ENCODE measurements around the gene VAC14. TPM values are rescaled to one million over a fixed set of nuclear protein-coding genes. Genes with fewer than 3 reads are reported as not detected.

The VAC14 gene
- total RNA-seq, 1 experiment from 2014 or later: 35.3 TPM

DNA sequence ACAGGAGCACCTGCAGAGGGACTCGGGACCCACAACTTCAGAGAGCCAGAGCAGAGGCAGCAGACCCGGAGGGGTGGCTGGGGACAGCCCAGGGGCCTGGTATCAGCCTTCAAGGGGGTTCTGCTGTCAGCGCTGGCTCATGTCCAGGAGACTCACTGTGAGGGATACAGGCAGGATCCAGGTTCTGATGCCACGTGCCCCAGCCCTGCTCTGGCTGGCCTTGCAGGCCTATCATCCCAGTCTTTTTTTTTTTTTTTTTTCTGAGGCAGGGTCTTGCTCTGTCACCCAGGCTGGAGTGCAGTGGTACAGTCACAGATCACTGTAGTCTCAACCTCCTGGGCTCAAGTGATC is 106.1 kb downstream of the VAC14 start:
- ChIA-PET POLR2A (no interaction called here), CTCF (no interaction called here)
- no peak for ATAC-seq

More for the DNA sequence above, 106.1 kb downstream of the VAC14 start:
- H3K4me3 ChIP-seq (replicated peaks in 1 of 2; ENCODE audit: low read depth in 1 of 2, low read length in 2 of 2): no peak overlapping the region
- intact Hi-C loops (cut with micrococcal nuclease): no loop called here
- TF ChIP-seq, protein P1, sequence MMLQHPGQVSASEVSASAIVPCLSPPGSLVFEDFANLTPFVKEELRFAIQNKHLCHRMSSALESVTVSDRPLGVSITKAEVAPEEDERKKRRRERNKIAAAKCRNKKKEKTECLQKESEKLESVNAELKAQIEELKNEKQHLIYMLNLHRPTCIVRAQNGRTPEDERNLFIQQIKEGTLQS (IDR thresholded peaks at IDR 0.05): no peak
- TF ChIP-seq EGR1 (IDR thresholded peaks at IDR 0.05; ENCODE audit: low read depth) (no peak), SRF (IDR thresholded peaks at IDR 0.05; ENCODE audit: low read depth) (no peak), SIN3A (IDR thresholded peaks at IDR 0.05; ENCODE audit: low read depth) (no peak), SP1 (IDR thresholded peaks at IDR 0.05; ENCODE audit: low read depth) (no peak), ELF1 (IDR thresholded peaks at IDR 0.05; ENCODE audit: borderline replicate concordance, low read depth) (no peak), FOSL1 (IDR thresholded peaks at IDR 0.05; ENCODE audit: low read depth) (no peak), RAD21 (IDR thresholded peaks at IDR 0.05; ENCODE audit: low read depth) (no peak)
- TF ChIP-seq, protein P2, sequence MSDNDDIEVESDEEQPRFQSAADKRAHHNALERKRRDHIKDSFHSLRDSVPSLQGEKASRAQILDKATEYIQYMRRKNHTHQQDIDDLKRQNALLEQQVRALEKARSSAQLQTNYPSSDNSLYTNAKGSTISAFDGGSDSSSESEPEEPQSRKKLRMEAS (IDR thresholded peaks at IDR 0.05): no peak
- TF ChIP-seq, protein P3, sequence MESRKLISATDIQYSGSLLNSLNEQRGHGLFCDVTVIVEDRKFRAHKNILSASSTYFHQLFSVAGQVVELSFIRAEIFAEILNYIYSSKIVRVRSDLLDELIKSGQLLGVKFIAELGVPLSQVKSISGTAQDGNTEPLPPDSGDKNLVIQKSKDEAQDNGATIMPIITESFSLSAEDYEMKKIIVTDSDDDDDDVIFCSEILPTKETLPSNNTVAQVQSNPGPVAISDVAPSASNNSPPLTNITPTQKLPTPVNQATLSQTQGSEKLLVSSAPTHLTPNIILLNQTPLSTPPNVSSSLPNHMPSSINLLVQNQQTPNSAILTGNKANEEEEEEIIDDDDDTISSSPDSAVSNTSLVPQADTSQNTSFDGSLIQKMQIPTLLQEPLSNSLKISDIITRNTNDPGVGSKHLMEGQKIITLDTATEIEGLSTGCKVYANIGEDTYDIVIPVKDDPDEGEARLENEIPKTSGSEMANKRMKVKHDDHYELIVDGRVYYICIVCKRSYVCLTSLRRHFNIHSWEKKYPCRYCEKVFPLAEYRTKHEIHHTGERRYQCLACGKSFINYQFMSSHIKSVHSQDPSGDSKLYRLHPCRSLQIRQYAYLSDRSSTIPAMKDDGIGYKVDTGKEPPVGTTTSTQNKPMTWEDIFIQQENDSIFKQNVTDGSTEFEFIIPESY (IDR thresholded peaks at IDR 0.05; ENCODE audit: extremely low read depth, insufficient replicate concordance, low read length): no peak
- TF ChIP-seq, protein P4, sequence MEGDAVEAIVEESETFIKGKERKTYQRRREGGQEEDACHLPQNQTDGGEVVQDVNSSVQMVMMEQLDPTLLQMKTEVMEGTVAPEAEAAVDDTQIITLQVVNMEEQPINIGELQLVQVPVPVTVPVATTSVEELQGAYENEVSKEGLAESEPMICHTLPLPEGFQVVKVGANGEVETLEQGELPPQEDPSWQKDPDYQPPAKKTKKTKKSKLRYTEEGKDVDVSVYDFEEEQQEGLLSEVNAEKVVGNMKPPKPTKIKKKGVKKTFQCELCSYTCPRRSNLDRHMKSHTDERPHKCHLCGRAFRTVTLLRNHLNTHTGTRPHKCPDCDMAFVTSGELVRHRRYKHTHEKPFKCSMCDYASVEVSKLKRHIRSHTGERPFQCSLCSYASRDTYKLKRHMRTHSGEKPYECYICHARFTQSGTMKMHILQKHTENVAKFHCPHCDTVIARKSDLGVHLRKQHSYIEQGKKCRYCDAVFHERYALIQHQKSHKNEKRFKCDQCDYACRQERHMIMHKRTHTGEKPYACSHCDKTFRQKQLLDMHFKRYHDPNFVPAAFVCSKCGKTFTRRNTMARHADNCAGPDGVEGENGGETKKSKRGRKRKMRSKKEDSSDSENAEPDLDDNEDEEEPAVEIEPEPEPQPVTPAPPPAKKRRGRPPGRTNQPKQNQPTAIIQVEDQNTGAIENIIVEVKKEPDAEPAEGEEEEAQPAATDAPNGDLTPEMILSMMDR (IDR thresholded peaks at IDR 0.05 in 2 of 3, conservative IDR thresholded peaks at IDR 0.05 in 1 of 3; ENCODE audit: borderline replicate concordance in 1 of 3, insufficient read depth in 1 of 3, low read depth in 2 of 3, low read length in 2 of 3): no peak
- H3K79me2 ChIP-seq (ENCODE audit: insufficient read depth, low read length): no peaks in the 10 kb centered on the region
- no peak overlapping the region for H3K27ac ChIP-seq (ENCODE audit: low read depth, low read length)
- H3K27me3 ChIP-seq (ENCODE audit: insufficient read depth, low read length): no peaks in the 10 kb centered on the region
- 0 out of 2 replicates have a peak overlapping the region, but pooled peaks have one; percentile 51 for H3K9ac ChIP-seq (ENCODE audit: low read length)
- H3K9me3 ChIP-seq (ENCODE audit: control insufficient read depth in 1 of 2, insufficient read depth in 1 of 2, low read depth in 1 of 2, low read length in 2 of 2): no peaks in the 10 kb centered on the region
- BruUV-seq (replicated peaks): no TSS peak
- RAD21 ChIA-PET (ENCODE audit: low non-redundant PET in 1 of 2, low total read pairs in 2 of 2, uncharacterized antibody in 2 of 2, unreplicated experiment in 2 of 2): no interaction called here
- no peaks in the 10 kb centered on the region for H3K36me3 ChIP-seq (ENCODE audit: control insufficient read depth in 1 of 2, insufficient read depth in 2 of 2, low read length in 2 of 2)
- peaks cover 28 to 70% of the 10 kb centered on the region in 2 experiments for H3K4me1 ChIP-seq (ENCODE audit: control insufficient read depth in 1 of 2, insufficient read depth in 2 of 2, low read length in 2 of 2)
- no peak overlapping the region for H2AFZ ChIP-seq (ENCODE audit: low read depth, low read length, poor library complexity, severe bottlenecking)
- no peak for DNase-seq (ENCODE audit: low read depth, low spot score)
- peak overlapping the region; percentile 69 for H3K4me2 ChIP-seq (ENCODE audit: low read length)
- no peaks in the 10 kb centered on the region for H3K9me2 ChIP-seq (ENCODE audit: insufficient read depth)
- H4K20me1 ChIP-seq (ENCODE audit: insufficient read depth): no peaks in the 10 kb centered on the region
